HG02623 (cell line): ENCODE data around the gene CPSF7.

ENCODE experiments used
- ATAC-seq: cut with Tn5 transposase; IDR thresholded peaks from one replicate; pipeline ENCODE4 v1.9.1; 2021; ENCODE audit warnings: moderate library complexity; ENCODE audit not compliant: unreplicated experiment

CPSF7 gene

GRCh38 chr11:61357233-61357893 lies 72.4 kb downstream of the CPSF7 start:
- peak; percentile 38 for ATAC-seq

GRCh38 chr11:61356706-61357105 lies 73.1 kb downstream of the CPSF7 start:
- ATAC-seq = no peak

DNA sequence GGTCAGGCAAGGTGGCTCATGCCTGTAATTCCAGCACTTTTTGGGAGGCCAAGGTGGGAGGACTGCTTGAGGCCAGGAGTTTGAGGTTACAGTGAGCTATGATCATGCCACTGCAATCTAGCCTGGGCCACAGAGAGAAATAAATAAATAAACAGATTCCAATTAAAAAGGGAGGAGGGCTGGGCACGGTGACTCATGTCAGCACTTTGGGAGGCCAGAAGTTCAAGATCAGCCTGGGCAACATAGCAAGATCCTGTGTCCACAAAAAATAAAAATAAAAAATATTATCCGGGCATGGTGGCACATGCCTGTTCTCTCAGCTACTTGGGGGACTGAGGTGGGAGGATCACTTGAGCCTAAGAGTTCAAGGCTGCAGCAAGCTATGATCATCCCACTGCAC lies 75.6 kb downstream of the CPSF7 start:
- ATAC-seq = no peak

DNA sequence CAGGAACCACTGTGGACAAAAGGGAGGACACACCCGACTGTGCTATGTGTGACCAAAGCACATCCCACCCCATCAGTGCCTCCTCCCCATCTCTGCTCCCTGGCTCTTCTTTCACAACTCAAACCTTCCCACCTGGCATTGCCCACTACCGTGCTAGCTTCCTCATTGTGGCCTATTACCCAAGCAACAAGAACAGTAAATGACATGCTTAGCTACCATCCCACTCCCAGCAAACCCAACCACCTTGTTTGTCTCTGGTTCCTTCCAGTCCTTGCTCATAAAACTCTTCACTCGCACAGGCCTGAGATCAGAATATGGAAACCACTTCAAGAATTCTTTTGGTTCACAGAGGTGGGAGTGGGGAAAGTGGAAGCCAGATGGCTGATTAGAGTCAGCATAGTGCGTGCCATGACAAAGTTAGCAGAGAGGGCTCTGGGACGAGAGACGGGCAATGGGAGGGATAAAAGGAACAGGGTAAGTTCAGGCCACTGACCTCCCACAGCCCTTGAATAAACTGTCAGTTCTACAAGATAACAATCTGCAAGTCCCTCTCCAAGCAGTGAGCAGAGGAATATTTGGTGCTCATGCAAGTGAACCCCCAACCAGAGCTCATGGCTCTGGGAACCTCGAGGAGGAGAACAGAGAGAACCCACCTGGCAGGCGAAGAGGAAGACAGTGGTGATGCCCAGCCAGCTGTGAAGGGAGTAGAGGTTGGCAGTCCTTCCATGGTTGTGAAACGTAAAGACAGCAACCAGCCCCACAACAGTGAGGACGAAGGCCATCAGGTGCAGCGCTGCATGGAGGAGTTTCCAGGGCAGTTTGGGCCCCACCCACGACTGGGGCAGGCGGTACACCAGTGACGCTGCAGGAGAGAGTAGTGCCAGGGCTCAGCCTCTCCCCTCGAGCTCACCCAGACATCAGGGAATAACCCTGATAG lies 76.4 kb downstream of the CPSF7 start:
- ATAC-seq = no peak
